Esophagus squamous epithelium (tissue), 4 donors: ENCODE measurements around the gene ARFGAP1.

Experiments used
- CTCF ChIP-seq, 6 experiments: fragments of 450-650 bp in 4 of 6; fragments of 200-600 bp in 2 of 6; sonication (generic) in 2 of 6; IDR thresholded peaks; one replicate each; pipeline ENCODE4 v1.5.1; 2016 to 2019; ENCODE audit warnings: antibody characterized with exemption in 6 of 6, mild to moderate bottlenecking in 4 of 6, moderate library complexity in 4 of 6
- POLR2A ChIP-seq, 4 donors: fragments of 450-650 bp; IDR thresholded peaks; one replicate each; pipeline ENCODE4 v1.6.1; 2017; ENCODE audit warnings: antibody characterized with exemption in 4 of 4, mild to moderate bottlenecking in 4 of 4, moderate library complexity in 3 of 4

- TF ChIP-seq POLR2A (IDR thresholded peaks at IDR 0.05) (no peak), CTCF (IDR thresholded peaks at IDR 0.05) (no peak)
Observed at GRCh38 chr20:63264519-63264918, 8.1 kb upstream of the ARFGAP1 start.
